Kidney (tissue), 14 donors: ENCODE measurements around the gene PAK6. TPM values are rescaled to one million over a fixed set of nuclear protein-coding genes. Genes with fewer than 3 reads are reported as not detected.

Experiments used
- DNase-seq, 5 donors: peaks; one replicate each; pipeline ENCODE4 v3.0.0-alpha.2; 2013 to 2020
- FAIRE-seq: peaks from 2 replicates; lab custom pipeline; 2012; peaks lifted over from hg19 to GRCh38; lab: Jason Lieb, UNC
- H3K27ac ChIP-seq, 2 donors: one replicate each; pipeline ENCODE4 v1.7.0; 2013; ENCODE audit warnings: low read depth in 2 of 2, low read length in 2 of 2, inconsistent platforms in 1 of 2
- H3K27me3 ChIP-seq: one replicate; pipeline ENCODE4 v1.7.1; 2013; ENCODE audit warnings: low read length, inconsistent platforms; ENCODE audit not compliant: control insufficient read depth, insufficient read depth
- H3K36me3 ChIP-seq, 3 donors: one replicate each; pipeline versions ENCODE4 v1.7.0 to v1.7.1; 2013; ENCODE audit warnings: low read length in 3 of 3, control low read depth in 1 of 3, inconsistent platforms in 1 of 3; ENCODE audit not compliant: insufficient read depth in 3 of 3, control insufficient read depth in 2 of 3
- H3K4me1 ChIP-seq, 3 donors: one replicate each; pipeline versions ENCODE4 v1.7.0 to v1.7.1; 2013; ENCODE audit warnings: low read length in 3 of 3, inconsistent platforms in 1 of 3, low read depth in 1 of 3; ENCODE audit not compliant: control insufficient read depth in 2 of 3, insufficient read depth in 2 of 3
- H3K4me3 ChIP-seq, 3 donors: one replicate each; pipeline versions ENCODE4 v1.7.0 to v1.8.1; 2013; ENCODE audit warnings: low read length in 3 of 3, control low read depth in 1 of 3, inconsistent platforms in 1 of 3
- H3K9ac ChIP-seq, 3 donors: one replicate each; pipeline versions ENCODE4 v1.7.0 to v1.7.1; 2013; ENCODE audit warnings: low read length in 3 of 3, control low read depth in 1 of 3, inconsistent platforms in 1 of 3
- H3K9me3 ChIP-seq, 3 donors: one replicate each; pipeline versions ENCODE4 v1.7.0 to v1.7.1; 2013; ENCODE audit warnings: low read length in 3 of 3, control low read depth in 1 of 3, inconsistent platforms in 1 of 3; ENCODE audit not compliant: control insufficient read depth in 2 of 3, insufficient read depth in 1 of 3
- CTCF ChIP-seq: IDR thresholded peaks from 3 replicates; pipeline ENCODE4 v1.5.1; 2012; ENCODE audit warnings: mild to moderate bottlenecking, moderate library complexity, borderline replicate concordance; ENCODE audit not compliant: insufficient read depth; ENCODE audit errors: extremely low read depth
- intact Hi-C: fragments of 100-400 bp; cut with DNase I; formaldehyde crosslinking; loops from one replicate; pipeline ENCODE4 v1.11.1; 2022
- polyA plus RNA-seq: library from polyadenylated mRNA; stranded (reverse); fragments of 350-450 nt; fragmentation: Illumina TruSeq; extraction: RNeasy Lipid Tissue Mini Kit (QIAGEN cat#74804); gene quantifications from one replicate; pipeline ENCODE4 v1.2.3, GENCODE V29; 2014; ENCODE audit warnings: low read depth, low replicate concordance; ENCODE audit not compliant: insufficient read depth
- total RNA-seq: library from RNA; stranded (reverse); fragmentation: NEBNext Ultra II Directional; extraction: Animal tissue kit (Norgen Biotek cat#: 25700); gene quantifications from one replicate; pipeline ENCODE4 v1.2.1, GENCODE V29; 2021
- donor health status: control.
- donor health status: control.
- donor health status: control.
- donor health status: control.
- donor health status: control.
- donor health status: DM: yes; HTN: yes; CAD: no.
- donor health status: Normal renal cell carcinoma (clear cell type).

The PAK6 gene
- total and polyA plus RNA-seq, 2 donors from 2014 or later = 8.1 to 11.9 TPM

GRCh38 chr15:40323953-40324937 lies 85.4 kb downstream of the PAK6 start:
- H3K9ac ChIP-seq = peak overlapping the region in 2 of 3 donors; percentile 16 to 41
- H3K27me3 ChIP-seq = no peaks in the 10 kb centered on the region
- FAIRE-seq = no peak
- H3K27ac ChIP-seq = no peak overlapping the region
- no peaks in the 10 kb centered on the region for H3K9me3 ChIP-seq
- intact Hi-C loops = no loop called here
- H3K4me3 ChIP-seq = peak overlapping the region; percentile 45 to 53 (median 50)
- peak in 4 of 5 donors; percentile 43 to 85 (median 66) for DNase-seq
- H3K36me3 ChIP-seq = no peaks in the 10 kb centered on the region
- peaks cover 0 to 10% (median 0%) of the 10 kb centered on the region in 3 donors for H3K4me1 ChIP-seq
- no peak for TF ChIP-seq CTCF

GRCh38 chr15:40325188-40325587 lies 86.3 kb downstream of the PAK6 start:
- Histone ChIP-seq H3K9me3 (no peaks in the 10 kb centered on the region), H3K27ac (no peak overlapping the region), H3K36me3 (no peaks in the 10 kb centered on the region), H3K9ac (no peak overlapping the region), H3K4me1 (peaks cover 0 to 12% (median 0%) of the 10 kb centered on the region in 3 donors), H3K27me3 (no peaks in the 10 kb centered on the region), H3K4me3 (peak overlapping the region in 2 of 3 donors; percentile 45 to 50)
- intact Hi-C loops = no loop called here
- TF ChIP-seq CTCF = no peak
- DNase-seq = no peak
- FAIRE-seq = no peak

- Histone ChIP-seq H3K4me1 (peaks cover 0 to 12% (median 0%) of the 10 kb centered on the region in 3 donors), H3K9me3 (no peaks in the 10 kb centered on the region), H3K9ac (no peak overlapping the region), H3K36me3 (no peaks in the 10 kb centered on the region), H3K4me3 (no peak overlapping the region), H3K27ac (no peak overlapping the region), H3K27me3 (no peaks in the 10 kb centered on the region)
- intact Hi-C loops = no loop called here
- DNase-seq = no peak
- TF ChIP-seq CTCF = no peak
- FAIRE-seq = no peak
These were observed 86.8 kb downstream of the PAK6 start for GRCh38 chr15:40325700-40326099.

Other genes with a start within 250 kb of the PAK6 start
- gene SRP14, start 199.9 kb upstream of the PAK6 start, total RNA-seq = 190 TPM
- gene SRP14, start 199.9 kb upstream of the PAK6 start, polyA plus RNA-seq = 867 TPM
- 19.7 TPM for gene BMF, start 130.2 kb upstream of the PAK6 start, total RNA-seq
- gene BMF, start 130.2 kb upstream of the PAK6 start, polyA plus RNA-seq = 3.6 TPM
- 0.94 TPM for gene BUB1B, start 78.0 kb upstream of the PAK6 start, total RNA-seq
- gene BUB1B, start 78.0 kb upstream of the PAK6 start, polyA plus RNA-seq = 0.69 TPM
- gene ANKRD63, start 44.0 kb downstream of the PAK6 start, total RNA-seq = not detected
- gene ANKRD63, start 44.0 kb downstream of the PAK6 start, polyA plus RNA-seq = not detected
- gene PLCB2, start 68.9 kb downstream of the PAK6 start, total RNA-seq = 37.2 TPM
- gene PLCB2, start 68.9 kb downstream of the PAK6 start, polyA plus RNA-seq = 4.4 TPM
- gene INAFM2, start 84.6 kb downstream of the PAK6 start, total RNA-seq = 21.6 TPM
- 14.7 TPM for gene INAFM2, start 84.6 kb downstream of the PAK6 start, polyA plus RNA-seq
- 60.0 TPM for gene CCDC9B, start 101.9 kb downstream of the PAK6 start, total RNA-seq
- gene CCDC9B, start 101.9 kb downstream of the PAK6 start, polyA plus RNA-seq = 4.7 TPM
- not detected for gene PHGR1, start 112.0 kb downstream of the PAK6 start, total RNA-seq
- gene PHGR1, start 112.0 kb downstream of the PAK6 start, polyA plus RNA-seq = not detected
- gene DISP2, start 119.2 kb downstream of the PAK6 start, total RNA-seq = 0.69 TPM
- 0.04 TPM for gene DISP2, start 119.2 kb downstream of the PAK6 start, polyA plus RNA-seq
- gene KNSTRN, start 143.7 kb downstream of the PAK6 start, total RNA-seq = 7.4 TPM
- 5.5 TPM for gene KNSTRN, start 143.7 kb downstream of the PAK6 start, polyA plus RNA-seq
- 76.9 TPM for gene IVD, start 166.7 kb downstream of the PAK6 start, total RNA-seq
- gene IVD, start 166.7 kb downstream of the PAK6 start, polyA plus RNA-seq = 83.0 TPM
- gene BAHD1, start 201.9 kb downstream of the PAK6 start, total RNA-seq = 28.4 TPM
- gene BAHD1, start 201.9 kb downstream of the PAK6 start, polyA plus RNA-seq = 13.3 TPM
- gene CHST14, start 231.9 kb downstream of the PAK6 start, total RNA-seq = 14.3 TPM
- 11.9 TPM for gene CHST14, start 231.9 kb downstream of the PAK6 start, polyA plus RNA-seq